HG03025 (cell line): Measurements from ENCODE around the gene CALM1.

Source experiments
- ATAC-seq: cut with Tn5 transposase; IDR thresholded peaks from one replicate; pipeline ENCODE4 v1.9.1; 2021; ENCODE audit warnings: mild to moderate bottlenecking, moderate library complexity; ENCODE audit not compliant: unreplicated experiment, low FRiP score

Gene CALM1

DNA sequence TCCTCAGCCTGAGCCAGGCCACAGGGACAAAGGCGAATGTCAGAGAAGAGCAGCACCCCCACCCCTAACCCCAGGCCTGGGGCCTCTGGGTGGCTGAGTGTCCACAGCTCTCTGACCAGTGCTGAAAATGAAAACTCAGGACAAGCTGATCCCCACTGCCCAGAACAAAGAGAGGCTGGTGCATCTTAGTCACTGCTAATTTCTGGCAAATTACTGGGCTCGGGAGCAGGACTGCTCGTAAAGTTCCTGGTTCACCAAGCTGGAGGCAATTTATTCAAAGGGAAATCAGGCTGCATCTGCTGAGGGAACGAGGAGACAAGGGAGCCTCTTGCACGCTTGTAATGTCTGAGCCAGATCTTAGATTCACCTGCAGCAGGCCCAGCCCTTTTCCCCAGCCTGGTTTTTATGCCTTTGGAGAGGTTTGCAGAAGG lies 43.2 kb downstream of the CALM1 start:
- no peak for ATAC-seq

DNA sequence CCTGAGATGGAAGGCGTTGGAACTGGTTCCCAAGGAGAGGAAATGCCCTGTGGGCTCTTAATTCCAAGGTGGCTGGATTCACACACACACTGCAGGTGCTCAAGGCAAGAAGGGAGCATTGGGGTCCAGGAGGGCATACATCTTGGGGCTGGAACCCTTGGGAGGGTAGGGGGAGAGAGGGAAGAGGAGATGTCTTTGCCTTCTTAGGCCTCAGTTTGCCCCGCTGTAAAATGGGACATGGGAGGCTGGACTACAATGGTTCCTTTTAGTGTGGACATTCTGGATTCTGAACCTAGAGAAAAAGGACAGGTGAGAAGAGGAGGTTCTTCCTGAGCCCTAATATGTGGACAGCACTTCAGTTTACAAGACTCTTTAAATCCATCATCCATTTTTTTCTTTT lies 43.8 kb downstream of the CALM1 start:
- no peak for ATAC-seq

DNA sequence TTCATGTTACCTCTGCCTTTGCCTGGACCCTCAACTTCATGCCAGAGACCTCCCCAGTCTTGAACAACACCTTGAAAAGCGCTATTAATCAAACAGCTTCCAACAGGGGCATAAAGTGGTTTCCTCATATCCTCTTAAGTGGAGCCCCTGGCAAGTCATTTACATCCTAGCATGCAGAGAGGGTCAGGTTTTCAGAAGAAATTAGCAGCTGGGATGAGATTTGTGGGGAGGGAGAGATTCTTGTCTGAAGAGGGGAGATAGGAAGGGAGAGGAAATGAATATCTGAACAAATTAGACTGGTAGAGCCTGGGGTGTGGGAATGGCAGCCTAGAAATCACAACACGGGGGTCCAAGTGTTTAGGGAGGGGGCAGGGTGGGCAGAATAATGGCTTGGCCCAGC lies 45.6 kb downstream of the CALM1 start:
- ATAC-seq, result no peak

DNA sequence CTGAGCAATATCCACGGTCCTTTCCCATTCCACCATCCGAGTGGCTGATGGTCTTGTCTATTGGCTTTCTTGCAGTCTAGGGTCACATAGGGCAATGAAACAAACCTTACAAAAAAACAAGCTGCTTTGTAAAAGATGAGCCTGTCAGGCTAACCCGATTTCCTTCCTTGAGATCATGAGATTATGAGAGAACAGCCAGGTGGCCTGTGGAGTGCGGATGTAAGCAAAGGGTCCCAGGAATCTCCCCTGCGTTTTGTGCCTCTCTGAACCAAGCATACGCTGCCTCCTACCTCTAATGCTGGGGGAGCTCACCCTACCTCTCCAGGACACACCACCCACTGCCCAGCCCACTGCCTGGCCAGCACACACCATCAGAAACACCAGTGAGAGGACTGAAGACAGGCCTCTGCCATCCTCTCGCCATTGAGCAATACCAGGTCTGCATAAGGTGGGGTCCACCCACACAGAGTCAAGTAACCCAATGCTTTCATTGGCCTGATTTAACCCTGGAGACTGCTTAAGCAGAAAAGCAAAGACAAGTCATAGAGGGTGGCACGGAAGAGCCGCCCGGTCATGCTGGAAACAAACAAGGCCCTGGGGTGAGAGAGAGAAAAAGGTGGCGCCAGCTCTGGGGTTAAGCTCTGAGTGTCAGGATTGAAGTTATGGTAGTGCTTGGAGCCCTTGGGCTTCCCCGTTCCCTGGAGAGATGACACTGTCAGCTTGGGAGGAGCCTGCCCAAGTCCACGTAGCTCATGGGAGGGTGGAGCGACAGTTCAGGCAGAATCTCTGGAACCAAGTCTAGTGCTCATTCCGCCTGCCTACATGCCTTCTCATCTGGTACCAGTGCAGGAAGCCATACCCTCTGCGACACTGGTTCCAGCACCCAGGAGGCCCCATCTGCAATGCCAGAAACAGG lies 46.6 kb downstream of the CALM1 start:
- ATAC-seq, result no peak

DNA sequence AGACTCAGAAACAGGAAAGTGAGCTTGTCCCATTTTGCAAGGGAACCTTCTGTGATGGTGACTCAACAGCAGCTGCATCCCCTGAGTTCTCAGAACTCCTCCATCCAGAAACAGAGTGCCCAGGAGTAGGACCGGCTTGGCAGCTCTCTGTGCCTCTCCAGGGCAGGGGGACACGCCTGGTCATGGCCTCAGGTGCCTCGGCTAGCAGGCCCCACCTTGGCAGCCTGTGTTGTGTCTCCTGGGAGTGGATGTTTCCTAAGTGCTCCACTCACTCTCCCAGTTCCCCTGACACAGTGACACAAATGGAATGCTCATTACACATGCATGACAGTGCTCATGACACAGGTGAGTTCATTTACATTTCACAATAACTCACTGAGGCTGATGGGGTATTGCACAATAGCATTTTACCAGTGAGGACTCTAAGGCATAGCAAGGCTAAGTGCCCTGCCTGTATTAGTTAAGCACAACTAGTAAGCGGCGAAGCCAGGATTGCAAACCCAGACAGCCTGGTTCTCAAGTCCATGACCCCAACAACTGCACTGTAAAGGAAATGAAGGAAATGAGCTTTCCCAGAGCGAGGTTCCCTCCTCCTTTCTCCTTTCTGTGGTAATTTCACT lies 47.4 kb downstream of the CALM1 start:
- no peak for ATAC-seq

DNA sequence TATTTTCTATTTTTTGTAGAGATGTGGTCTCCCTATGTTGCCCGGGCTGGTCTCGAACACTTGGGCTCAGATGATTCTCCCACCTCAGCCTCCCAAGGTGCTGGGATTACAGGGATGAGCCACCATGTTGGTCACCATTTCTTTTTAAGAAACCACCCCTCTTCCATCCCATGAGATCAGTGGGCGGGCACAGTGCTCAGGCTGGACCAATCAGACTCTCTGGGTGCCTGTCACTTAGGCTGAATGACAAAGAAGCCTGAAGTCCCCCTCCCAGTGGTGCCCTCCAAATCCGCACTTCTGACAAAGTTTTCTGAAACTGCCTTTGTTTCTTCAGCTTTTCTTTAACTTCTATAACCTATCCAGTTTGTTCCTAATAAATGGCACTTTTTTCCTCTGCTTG lies 48.2 kb downstream of the CALM1 start:
- ATAC-seq, result no peak

DNA sequence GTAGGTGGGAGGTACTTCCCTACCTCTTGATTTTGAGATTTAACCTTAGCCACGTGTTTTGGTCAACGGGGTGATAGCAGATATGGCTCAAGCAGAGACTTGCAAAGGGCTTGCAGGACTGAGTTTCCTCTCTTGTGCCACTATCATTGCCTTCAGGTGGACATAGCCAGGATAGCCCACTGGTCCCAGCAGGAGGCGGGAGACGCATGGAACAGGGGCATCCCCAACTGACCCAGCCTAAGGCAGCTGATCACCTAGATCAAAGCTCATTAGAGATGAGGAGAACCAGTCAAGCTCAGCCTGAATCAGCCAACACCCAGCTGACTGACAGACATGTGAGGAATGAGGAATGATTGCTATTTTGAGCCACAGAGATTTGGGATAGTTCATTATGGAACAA lies 49.6 kb downstream of the CALM1 start:
- ATAC-seq, result no peak

DNA sequence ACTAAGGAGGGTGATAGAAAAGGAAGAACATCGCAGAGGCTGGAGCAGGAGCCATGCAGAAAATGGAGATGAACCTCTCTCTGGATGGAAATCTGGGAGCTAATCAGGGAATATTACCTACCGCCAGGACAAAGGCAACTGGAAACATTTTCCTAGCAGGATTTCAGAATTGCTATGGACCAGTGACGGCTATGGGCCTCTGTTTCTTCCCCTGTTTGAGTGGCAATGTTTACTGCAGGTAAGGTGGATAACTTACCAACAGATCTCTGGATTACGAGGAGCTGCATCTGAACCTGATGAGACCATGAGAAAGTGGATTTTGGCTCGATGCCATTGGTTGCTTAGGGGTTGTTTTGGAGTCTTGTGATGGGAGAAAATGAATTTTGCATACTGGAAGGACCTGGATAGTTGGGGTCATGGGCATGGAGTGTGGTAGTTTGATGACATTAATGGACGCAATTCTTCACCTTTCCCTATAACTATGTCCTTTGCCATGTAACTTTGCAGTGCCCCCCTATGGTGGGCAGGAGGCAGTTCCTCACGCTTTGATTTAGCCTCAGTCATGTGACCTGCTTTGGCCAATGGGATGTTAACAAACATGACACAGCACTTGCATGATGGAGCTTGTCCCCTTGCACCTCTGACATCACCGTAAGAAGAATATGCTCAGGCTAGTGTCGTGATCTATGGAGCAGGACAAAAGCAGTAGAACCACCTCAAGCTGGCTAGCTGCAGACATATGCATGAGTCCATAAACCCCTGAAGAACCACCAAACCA lies 51.1 kb downstream of the CALM1 start:
- ATAC-seq, result no peak

DNA sequence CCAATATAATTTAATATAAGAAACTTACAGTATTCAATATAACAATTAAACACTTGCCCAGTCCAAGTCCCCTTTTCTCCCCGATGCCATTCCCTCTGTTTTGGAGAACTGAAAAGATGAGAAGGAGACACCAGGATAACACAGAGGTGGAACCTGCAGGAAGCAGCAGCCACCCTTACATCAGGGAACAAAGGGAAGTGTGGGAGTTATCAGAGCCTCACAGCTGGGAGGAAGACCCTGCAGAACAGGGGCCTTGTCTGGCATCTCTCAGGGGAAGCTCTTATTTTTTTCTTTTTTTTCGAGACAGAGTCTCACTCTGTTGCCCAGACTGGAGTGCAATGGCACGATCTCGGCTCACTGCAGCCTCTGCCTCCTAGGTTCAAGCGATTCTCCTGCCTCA lies 52.6 kb downstream of the CALM1 start:
- ATAC-seq, result no peak

DNA sequence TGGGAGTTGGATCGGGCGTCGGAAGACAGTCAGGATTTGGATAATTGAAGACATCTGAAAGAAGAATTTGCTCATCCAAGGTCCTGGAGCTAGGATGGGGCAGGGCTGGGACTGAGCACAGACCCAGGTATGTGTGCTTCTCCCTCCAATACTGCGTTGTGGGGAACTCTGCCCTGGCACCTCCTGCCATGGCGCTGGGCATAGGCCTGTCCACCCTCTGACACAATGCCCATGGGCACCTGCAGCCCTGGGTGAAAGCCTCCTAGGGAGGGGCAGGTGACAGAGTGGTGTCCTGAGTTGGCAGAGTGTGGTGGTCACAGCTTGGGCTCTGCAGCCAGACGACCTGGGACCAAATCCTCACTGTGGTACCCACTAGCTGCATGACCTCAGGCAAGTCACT lies 53.3 kb downstream of the CALM1 start:
- ATAC-seq, result no peak

DNA sequence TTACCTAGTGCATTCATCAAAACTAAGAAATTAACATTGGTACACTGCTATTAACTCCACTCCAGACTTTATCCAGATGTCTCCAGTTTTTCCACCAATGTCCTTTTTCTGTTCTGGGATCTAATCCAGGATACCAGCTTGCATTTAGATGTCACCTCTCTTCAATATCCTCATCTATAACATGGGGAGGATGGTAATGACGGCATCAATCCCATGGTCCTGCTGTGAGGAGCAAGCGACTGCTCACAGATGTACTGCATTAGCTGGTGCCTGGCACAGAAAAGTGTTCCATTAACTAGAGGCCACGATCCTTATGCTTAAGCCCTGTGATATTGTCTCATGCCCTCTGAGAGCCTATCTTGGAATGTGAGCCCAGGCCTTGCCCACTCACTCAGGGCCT lies 53.8 kb downstream of the CALM1 start:
- ATAC-seq, result no peak

DNA sequence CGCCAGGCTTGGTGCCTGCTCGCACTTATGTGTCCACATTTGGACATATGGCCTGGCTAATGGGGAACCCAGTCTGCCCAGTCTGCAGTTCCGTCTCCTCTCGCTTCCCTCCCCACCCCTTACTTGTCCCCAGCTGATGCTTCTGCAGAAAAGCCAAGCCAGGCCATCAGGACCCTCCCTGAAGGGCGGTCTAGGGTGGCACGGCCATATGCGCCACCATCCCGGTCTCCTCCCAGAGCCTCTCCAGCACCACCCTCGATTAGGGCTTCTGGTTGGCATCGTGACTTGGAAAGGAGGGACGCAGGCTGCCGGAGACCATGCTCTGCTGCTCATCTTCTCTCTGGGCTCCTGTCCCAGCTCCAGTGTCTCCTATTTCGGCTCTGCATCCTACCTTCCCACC lies 54.6 kb downstream of the CALM1 start:
- ATAC-seq, result no peak

DNA sequence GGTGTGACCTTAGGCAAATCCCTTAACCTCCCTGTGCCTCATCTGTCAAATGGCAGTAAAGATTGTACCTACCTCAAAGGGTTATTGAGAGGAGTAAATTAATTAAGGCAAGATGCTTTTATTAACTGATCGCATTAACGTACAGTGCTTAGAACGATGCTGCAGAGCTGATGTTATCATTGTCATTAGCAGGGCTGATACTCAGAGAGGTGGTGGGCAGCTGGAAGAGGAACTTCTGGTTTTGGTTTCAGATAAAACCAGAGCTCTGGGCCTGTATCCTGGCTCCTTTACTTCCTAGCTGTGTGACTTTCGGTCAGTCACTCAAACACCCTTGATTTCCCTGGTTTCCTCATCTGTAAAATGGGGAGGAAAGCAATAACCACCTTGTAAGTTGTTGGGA lies 55.1 kb downstream of the CALM1 start:
- no peak for ATAC-seq

DNA sequence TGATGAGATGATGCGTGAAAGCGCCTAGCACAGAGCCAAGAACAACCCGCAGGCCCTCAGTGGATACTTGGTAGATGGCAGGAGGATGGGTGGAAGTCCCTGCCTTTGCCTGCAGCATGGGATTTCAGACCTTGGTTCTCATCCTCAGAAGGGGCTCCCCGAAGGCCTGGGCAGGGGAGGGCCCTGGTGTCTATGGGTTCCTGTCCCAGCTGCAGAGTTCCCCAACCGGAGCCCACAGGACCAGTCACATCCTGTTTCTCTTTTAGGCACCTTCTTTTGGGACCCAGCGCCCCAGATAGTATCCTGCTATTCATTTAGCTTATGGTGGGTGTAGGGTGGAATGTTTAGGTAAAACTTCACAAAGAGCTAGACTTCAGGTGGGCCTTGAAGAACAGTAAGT lies 55.5 kb downstream of the CALM1 start:
- ATAC-seq, result no peak

DNA sequence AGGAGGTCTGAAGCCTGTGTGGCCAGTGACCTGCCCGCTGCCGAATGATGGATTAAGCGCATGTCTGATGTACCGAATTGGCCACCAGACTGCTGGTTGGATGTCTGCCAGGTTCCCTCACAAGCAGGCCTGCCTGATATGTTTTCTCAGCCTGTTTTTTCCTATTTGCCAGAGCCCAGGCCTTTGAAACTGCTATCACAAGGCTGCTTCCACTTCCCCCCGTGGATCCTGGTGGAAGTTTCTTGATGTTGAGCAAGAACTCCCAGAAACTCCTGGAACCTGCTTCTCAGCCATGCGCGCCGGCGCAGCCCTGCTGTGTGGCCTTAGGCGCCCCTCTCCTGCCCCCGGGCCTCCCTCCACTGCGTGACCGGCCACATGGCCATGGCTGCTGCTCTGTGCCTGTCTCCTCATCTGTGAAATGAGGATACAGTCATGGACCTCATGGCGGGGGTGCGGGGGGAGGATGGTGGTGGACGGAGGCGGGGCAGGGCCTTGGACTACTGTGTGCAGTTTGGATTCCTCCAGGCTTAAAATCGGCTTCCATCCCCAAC lies 56.6 kb downstream of the CALM1 start:
- no peak for ATAC-seq

DNA sequence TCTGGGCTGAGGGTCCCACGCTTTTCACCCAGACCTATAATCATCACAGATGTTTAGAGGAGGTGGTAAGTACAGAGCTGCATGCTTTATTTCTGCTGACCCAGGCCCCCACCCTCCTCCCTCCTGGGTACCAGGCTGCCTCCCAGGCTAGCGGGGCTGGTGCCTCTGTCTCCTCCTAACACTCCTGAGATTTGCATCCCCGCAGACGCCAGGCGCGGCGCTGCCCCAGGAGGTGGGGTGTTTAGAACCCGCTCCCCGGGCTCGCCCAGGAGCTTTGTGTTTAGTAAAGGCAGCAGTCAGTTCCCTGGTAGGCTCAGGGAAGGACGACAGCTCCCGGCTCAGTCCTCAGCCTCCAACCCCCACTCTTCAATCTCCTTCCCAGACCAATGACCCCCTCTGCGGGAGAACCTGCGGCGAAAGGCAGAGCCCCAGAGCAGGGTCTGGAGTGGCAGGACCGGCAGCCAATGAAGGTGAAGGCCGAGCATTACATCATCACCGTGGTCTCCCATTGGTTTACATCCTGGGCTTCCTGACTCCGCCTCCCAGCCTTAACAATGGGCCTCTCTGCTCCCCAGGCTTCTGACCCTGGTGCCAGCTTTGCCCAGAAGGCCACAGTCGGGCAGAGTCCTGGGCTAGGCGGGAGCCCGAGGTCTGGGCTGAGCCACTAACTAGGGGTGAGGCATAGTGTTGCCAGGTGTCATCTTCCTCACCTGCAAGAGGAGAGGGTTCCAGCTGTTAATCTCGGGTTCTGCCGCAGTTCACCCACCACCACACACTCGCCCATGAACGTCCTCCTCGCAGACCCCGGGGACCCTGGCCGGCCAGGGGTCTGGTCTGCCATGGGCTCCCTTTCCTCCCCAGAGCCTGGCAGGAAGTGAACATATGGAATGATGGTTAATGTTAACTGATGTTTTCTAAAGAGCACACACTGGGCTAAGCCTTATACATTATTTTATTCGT lies 57.5 kb downstream of the CALM1 start:
- no peak for ATAC-seq

DNA sequence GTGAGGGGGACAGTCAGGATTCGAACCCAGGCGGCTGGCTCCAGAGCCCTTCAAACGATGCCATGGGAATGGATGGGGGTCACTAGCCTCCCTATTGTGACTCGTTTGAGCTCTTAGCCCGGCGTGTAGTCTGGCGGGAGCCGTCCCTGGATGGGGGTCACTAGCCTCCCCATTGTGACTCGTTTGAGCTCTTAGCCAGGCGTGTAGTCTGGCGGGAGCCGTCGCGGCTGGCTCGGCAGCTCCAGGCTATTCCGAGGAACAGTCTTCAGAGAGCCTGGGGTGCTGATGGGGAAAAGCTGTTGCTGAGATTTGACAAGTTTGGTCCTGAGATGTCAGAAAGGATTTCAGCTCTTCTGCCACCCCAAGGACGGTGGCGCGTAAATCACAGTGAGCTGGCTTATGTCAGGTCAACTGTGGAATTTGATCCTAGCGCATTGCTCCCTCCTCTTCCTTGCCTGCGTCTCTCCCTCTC lies 58.3 kb downstream of the CALM1 start:
- ATAC-seq, result no peak

DNA sequence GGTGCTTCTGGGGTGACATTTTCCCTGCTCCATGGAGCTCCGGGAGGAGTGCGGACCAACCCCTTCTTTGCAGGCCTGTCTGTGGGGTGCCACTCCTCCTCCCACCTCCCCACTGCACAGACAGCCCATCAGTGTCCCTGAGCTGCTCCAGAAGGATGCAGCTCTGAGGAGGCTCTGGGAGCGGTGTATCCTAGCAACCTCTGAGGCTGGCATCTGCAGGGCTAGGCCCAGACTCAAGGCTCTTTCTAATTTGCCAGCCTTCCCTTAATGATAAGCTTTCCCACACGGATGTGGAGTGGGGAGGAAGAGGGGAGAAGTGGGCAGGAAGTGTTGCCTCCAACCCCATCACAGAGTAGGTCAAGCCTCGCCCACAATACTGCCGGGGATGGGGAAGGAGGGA lies 59.7 kb downstream of the CALM1 start:
- ATAC-seq, result no peak

DNA sequence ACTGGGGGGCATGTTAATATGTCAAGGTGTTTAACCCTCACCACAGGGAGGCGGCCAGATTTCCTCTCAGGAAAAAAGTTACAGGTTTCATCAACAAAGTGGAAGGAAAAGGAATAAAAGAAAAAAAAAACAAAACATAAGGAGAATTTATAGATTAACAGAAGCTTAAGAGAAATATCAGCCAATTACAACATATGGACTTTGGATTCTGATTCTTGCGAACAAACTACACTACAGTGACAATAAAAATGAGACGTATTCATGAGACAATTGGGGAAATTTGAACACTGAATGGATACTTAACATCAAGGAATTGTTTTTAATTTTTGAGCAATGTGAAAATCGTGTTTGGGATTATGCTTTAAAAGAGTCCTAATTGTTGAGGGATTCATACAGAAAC lies 60.4 kb downstream of the CALM1 start:
- ATAC-seq, result no peak
